GM06990 (cell line): Measurements from ENCODE around the gene NAALADL2.

Experiments used
- DNase-seq: peaks from one replicate; pipeline ENCODE4 v3.0.0-alpha.2; 2011; ENCODE audit not compliant: insufficient read length; ENCODE audit errors: extremely low read depth
- H3K27me3 ChIP-seq: replicated peaks from 2 replicates; pipeline ENCODE4 v1.6.0; 2011; ENCODE audit warnings: low read length; ENCODE audit not compliant: control insufficient read depth, insufficient read depth
- H3K36me3 ChIP-seq: 2 replicates; pipeline ENCODE4 v1.5.1; 2011; ENCODE audit warnings: low read length; ENCODE audit not compliant: control insufficient read depth, insufficient read depth
- H3K4me3 ChIP-seq: replicated peaks from 2 replicates; pipeline ENCODE4 v1.5.1; 2011; ENCODE audit warnings: low read depth, mild to moderate bottlenecking, control low read depth, low read length
- CTCF ChIP-seq: IDR thresholded peaks from 2 replicates; pipeline ENCODE4 v1.5.1; 2011; ENCODE audit warnings: low read length, control low read depth, mild to moderate bottlenecking, inconsistent platforms; ENCODE audit not compliant: insufficient read depth, poor library complexity, severe bottlenecking

The NAALADL2 gene

GRCh38 chr3:175311946-175312345, 452.8 kb downstream of the NAALADL2 start:
- Histone ChIP-seq H3K4me3 (no peak overlapping the region), H3K36me3 (no peaks in the 10 kb centered on the region), H3K27me3 (no peaks in the 10 kb centered on the region)
- no peak for DNase-seq
- no peak for TF ChIP-seq CTCF

GRCh38 chr3:175312791-175313190, 453.7 kb downstream of the NAALADL2 start:
- no peak overlapping the region for H3K4me3 ChIP-seq
- H3K27me3 ChIP-seq: no peaks in the 10 kb centered on the region
- no peak for DNase-seq
- H3K36me3 ChIP-seq: no peaks in the 10 kb centered on the region
- no peak for TF ChIP-seq CTCF

- Histone ChIP-seq H3K36me3 (no peaks in the 10 kb centered on the region), H3K4me3 (no peak overlapping the region), H3K27me3 (no peaks in the 10 kb centered on the region)
- no peak for TF ChIP-seq CTCF
- DNase-seq: no peak
These were observed 457.7 kb downstream of the NAALADL2 start for GRCh38 chr3:175316799-175317198.

GRCh38 chr3:175325440-175325839, 466.3 kb downstream of the NAALADL2 start:
- Histone ChIP-seq H3K36me3 (no peaks in the 10 kb centered on the region), H3K4me3 (no peak overlapping the region), H3K27me3 (no peaks in the 10 kb centered on the region)
- TF ChIP-seq CTCF: no peak
- DNase-seq: no peak

- H3K4me3 ChIP-seq: no peak overlapping the region
- H3K27me3 ChIP-seq: no peaks in the 10 kb centered on the region
- DNase-seq: no peak
- no peak for TF ChIP-seq CTCF
- no peaks in the 10 kb centered on the region for H3K36me3 ChIP-seq
These were observed 466.9 kb downstream of the NAALADL2 start for GRCh38 chr3:175326041-175326440.

- no peak for DNase-seq
- no peaks in the 10 kb centered on the region for H3K36me3 ChIP-seq
- no peaks in the 10 kb centered on the region for H3K27me3 ChIP-seq
- H3K4me3 ChIP-seq: no peak overlapping the region
- no peak for TF ChIP-seq CTCF
These were observed 470.2 kb downstream of the NAALADL2 start for GRCh38 chr3:175329373-175329772.
